Neural progenitor cell (in vitro differentiated cells): ENCODE measurements around the gene TAGLN.

ENCODE experiments used
- EZH2 ChIP-seq: fragments of 200-600 bp; sonication (generic); IDR thresholded peaks from 2 replicates; pipeline ENCODE4 v1.6.1; 2017; ENCODE audit warnings: antibody characterized with exemption, mild to moderate bottlenecking, moderate library complexity
- EZH2phosphoT487 ChIP-seq: fragments of 200-600 bp; sonication (generic); IDR thresholded peaks from 2 replicates; pipeline ENCODE4 v1.6.1; 2017; ENCODE audit warnings: antibody characterized with exemption
- TF ChIP-seq, protein P1 (sequence below): fragments of 200-600 bp; sonication (generic); IDR thresholded peaks from 2 replicates; pipeline ENCODE4 v1.5.1; 2017; ENCODE audit warnings: antibody characterized with exemption, mild to moderate bottlenecking

DNA sequence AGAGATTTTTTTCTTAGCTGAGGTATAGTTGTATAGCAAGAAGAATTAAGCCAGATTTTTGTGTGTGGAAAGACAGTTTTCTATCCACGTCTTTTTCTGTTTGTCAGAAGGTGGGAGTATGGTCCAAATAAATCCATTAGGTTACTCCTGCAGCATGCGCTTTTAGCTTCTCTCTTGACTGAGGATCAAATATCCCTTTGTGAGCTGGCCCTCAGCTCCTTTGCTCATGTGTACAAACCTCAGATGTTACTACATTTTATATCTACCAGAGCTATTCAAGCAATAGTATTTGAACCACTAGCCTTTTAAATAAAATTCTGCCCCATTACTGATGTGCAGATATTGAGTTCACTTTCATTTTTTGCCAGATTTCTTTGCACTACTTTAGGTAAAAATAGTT lies 29.4 kb upstream of the TAGLN start:
- TF ChIP-seq, protein P1, sequence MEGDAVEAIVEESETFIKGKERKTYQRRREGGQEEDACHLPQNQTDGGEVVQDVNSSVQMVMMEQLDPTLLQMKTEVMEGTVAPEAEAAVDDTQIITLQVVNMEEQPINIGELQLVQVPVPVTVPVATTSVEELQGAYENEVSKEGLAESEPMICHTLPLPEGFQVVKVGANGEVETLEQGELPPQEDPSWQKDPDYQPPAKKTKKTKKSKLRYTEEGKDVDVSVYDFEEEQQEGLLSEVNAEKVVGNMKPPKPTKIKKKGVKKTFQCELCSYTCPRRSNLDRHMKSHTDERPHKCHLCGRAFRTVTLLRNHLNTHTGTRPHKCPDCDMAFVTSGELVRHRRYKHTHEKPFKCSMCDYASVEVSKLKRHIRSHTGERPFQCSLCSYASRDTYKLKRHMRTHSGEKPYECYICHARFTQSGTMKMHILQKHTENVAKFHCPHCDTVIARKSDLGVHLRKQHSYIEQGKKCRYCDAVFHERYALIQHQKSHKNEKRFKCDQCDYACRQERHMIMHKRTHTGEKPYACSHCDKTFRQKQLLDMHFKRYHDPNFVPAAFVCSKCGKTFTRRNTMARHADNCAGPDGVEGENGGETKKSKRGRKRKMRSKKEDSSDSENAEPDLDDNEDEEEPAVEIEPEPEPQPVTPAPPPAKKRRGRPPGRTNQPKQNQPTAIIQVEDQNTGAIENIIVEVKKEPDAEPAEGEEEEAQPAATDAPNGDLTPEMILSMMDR = no peak
- no peak for TF ChIP-seq EZH2
- no peak for TF ChIP-seq EZH2phosphoT487
